Adrenal gland (tissue), 12 donors: ENCODE results near the gene PRKCSH. TPM values are rescaled to one million over a fixed set of nuclear protein-coding genes. Genes with fewer than 3 reads are reported as not detected.
A peak's percentile ranks its signal among the peaks of the same experiment; 100 is the strongest.
"Not testable (repeated sequence)": the region's sequence is repeated elsewhere in the genome, so short reads cannot be mapped to it uniquely, and the experiment has no call there.

Experiments
- DNase-seq, 7 donors: peaks; one replicate each; pipeline ENCODE4 v3.0.0-alpha.2; 2019 to 2020
- H3K27ac ChIP-seq, 5 donors: fragments of 200-600 bp; sonication (generic) in 4 of 5; 1 replicate in 3 of 5; 2 replicates in 2 of 5; pipeline versions ENCODE4 v1.5.1 to v1.8.0; 2016 to 2020; ENCODE audit warnings: mild to moderate bottlenecking in 1 of 5
- H3K27me3 ChIP-seq: fragments of 200-600 bp; 2 replicates; pipeline ENCODE4 v1.8.0; 2021
- H3K36me3 ChIP-seq, 2 donors: fragments of 200-600 bp; replicated peaks in 1 of 2; 1 replicate in 1 of 2; 2 replicates in 1 of 2; pipeline versions ENCODE4 v1.5.1 to v1.8.0; 2018 to 2022
- H3K4me1 ChIP-seq, 2 donors: fragments of 200-600 bp; replicated peaks in 1 of 2; 1 replicate in 1 of 2; 2 replicates in 1 of 2; pipeline versions ENCODE4 v1.5.1 to v1.8.0; 2018 to 2021
- H3K4me3 ChIP-seq, 4 donors: fragments of 200-600 bp; sonication (generic) in 3 of 4; one replicate each; pipeline ENCODE4 v1.5.1; 2016 to 2018
- H3K9me3 ChIP-seq, 3 donors: fragments of 200-600 bp; sonication (generic) in 1 of 3; replicated peaks in 1 of 3; 1 replicate in 2 of 3; 2 replicates in 1 of 3; pipeline versions ENCODE4 v1.5.1 to v1.8.0; 2016 to 2021
- POLR2A ChIP-seq, 2 donors: fragments of 450-650 bp; IDR thresholded peaks; one replicate each; pipeline ENCODE4 v1.6.1; 2017; ENCODE audit warnings: antibody characterized with exemption in 2 of 2, mild to moderate bottlenecking in 2 of 2, moderate library complexity in 1 of 2
- WGBS, 4 donors: extraction: QIAGEN DNeasy Blood & Tissue Kit in 2 of 4; methylation state at CpG; one replicate each; pipeline versions ENCODE4 v1.1.5 to v1.1.7; 2013 to 2017; 5-methylcytosine and 5-hydroxymethylcytosine counted together
- intact Hi-C, 2 donors: fragments of 100-400 bp; cut with DNase I; formaldehyde crosslinking; loops; one replicate each; pipeline versions ENCODE4 v1.14.1 to v1.15.0; 2022 to 2023
- polyA plus RNA-seq, 3 donors: library from polyadenylated mRNA; stranded (reverse); fragments of 200-250 nt in 2 of 3; fragments of 350-450 nt in 1 of 3; fragmentation: Illumina TruSeq in 1 of 3; extraction: RNeasy Lipid Tissue Mini Kit (QIAGEN cat#74804) in 1 of 3; gene quantifications; one replicate each; pipeline ENCODE4 v1.2.3, GENCODE V29; 2013 to 2014
- total RNA-seq, 9 donors: library from RNA; depleted of rRNA in 4 of 9; stranded (reverse); fragments of >200 nt in 4 of 9; fragments of 120-200 nt in 1 of 9; fragmentation: NEBNext Ultra II Directional in 1 of 9; extraction: Animal tissue kit (Norgen Biotek cat#: 25700) in 1 of 9; gene quantifications; one replicate each; pipeline versions ENCODE4 v1.1.0 to v1.2.4, GENCODE V29; 2013 to 2023
- TF ChIP-seq, protein P1 (sequence below), 6 experiments: fragments of 450-650 bp in 4 of 6; fragments of 200-600 bp in 2 of 6; sonication (generic) in 1 of 6; IDR thresholded peaks; 1 replicate in 5 of 6; 2 replicates in 1 of 6; pipeline versions ENCODE4 v1.5.1 to v1.8.0; 2016 to 2021; ENCODE audit warnings: antibody characterized with exemption in 6 of 6, mild to moderate bottlenecking in 2 of 6, moderate library complexity in 1 of 6
- donor health status: healthy with polysubstance abuse.
- donor health status: Bipolar disorder and iron deficiency.
- donor health status: DM: yes; HTN: yes; CAD: no.
- donor health status: DM: no; HTN: no; CAD: no.
- donor health status: DM: no; HTN: no; CAD: no.
- donor health status: DM: yes; HTN: yes; CAD: no.

The PRKCSH gene
- total and polyA plus RNA-seq, 12 donors = 64.4 to 359 (median 203) TPM

- no peak overlapping the region for H3K27ac ChIP-seq
- no peak for DNase-seq
- 86 to 90% (median 87%) methylated on average over 21 to 28 of the region's 28 CpGs for WGBS, 4 donors
- no peaks in the 10 kb centered on the region for H3K9me3 ChIP-seq
- intact Hi-C loops = no loop called here
- no peaks in the 10 kb centered on the region for H3K36me3 ChIP-seq
- TF ChIP-seq, protein P1, sequence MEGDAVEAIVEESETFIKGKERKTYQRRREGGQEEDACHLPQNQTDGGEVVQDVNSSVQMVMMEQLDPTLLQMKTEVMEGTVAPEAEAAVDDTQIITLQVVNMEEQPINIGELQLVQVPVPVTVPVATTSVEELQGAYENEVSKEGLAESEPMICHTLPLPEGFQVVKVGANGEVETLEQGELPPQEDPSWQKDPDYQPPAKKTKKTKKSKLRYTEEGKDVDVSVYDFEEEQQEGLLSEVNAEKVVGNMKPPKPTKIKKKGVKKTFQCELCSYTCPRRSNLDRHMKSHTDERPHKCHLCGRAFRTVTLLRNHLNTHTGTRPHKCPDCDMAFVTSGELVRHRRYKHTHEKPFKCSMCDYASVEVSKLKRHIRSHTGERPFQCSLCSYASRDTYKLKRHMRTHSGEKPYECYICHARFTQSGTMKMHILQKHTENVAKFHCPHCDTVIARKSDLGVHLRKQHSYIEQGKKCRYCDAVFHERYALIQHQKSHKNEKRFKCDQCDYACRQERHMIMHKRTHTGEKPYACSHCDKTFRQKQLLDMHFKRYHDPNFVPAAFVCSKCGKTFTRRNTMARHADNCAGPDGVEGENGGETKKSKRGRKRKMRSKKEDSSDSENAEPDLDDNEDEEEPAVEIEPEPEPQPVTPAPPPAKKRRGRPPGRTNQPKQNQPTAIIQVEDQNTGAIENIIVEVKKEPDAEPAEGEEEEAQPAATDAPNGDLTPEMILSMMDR (IDR thresholded peaks at IDR 0.05) = no peak
- TF ChIP-seq POLR2A (IDR thresholded peaks at IDR 0.05) = no peak
- no peak overlapping the region for H3K4me3 ChIP-seq
- H3K4me1 ChIP-seq = peaks cover 7 to 12% of the 10 kb centered on the region in 2 donors
- no peaks in the 10 kb centered on the region for H3K27me3 ChIP-seq
These were observed 9.5 kb upstream of the PRKCSH start for GRCh38 chr19:11425719-11426457.

DNA sequence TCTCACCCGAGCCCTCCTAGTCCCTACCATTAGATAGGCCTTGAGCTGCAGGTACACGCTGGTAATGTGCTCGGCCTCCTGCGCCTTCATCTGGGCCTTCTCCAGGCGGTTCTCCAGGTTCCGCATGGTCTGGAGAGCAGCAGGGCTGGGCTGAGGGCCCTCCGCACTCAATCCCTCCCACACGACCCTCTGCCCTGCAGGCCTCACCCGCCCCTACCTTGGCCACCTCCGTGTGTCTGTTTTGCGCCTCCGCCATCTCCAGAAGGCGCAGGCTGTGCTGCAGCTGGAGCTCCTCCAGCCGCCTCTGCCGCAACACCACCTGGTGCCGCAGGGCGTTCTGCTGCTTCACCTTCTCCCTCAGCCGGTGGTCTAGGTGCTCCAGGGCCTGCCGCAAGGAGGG is 8.8 kb upstream of the PRKCSH start:
- H3K27me3 ChIP-seq = no peaks in the 10 kb centered on the region
- intact Hi-C loops = no loop called here
- 89 to 96% (median 92%) methylated on average over 13 to 19 of the region's 19 CpGs for WGBS, 4 donors
- no peak overlapping the region for H3K27ac ChIP-seq
- H3K9me3 ChIP-seq = no peaks in the 10 kb centered on the region
- DNase-seq = no peak
- H3K36me3 ChIP-seq = no peaks in the 10 kb centered on the region
- TF ChIP-seq, protein P1 (IDR thresholded peaks at IDR 0.05) = no peak
- H3K4me1 ChIP-seq = peaks cover 2 to 4% of the 10 kb centered on the region in 2 donors
- H3K4me3 ChIP-seq = no peak overlapping the region

DNA sequence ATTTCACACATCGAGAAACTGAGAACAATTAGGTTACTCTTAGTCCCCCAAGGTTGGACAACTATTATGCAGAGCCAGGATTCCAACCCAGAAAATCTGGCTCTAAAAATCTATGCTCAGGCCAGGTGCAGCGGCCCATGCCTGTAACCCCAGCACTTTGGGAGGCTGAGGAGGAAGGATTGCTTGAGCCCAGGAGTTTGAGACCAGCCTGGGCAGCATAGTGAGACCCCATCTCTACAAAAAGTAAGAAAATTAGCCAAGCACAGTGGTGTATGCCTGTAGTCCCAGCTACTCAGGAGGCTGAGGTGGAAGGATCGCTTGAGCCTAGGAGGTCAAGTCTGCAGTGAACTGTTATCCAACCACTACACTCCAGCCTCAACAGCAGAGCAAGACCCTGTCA is 1.9 kb upstream of the PRKCSH start:
- H3K27me3 ChIP-seq, H3K9me3 ChIP-seq, H3K4me3 ChIP-seq, DNase-seq, H3K27ac ChIP-seq: not testable (repeated sequence)
- H3K4me1 ChIP-seq = peaks cover 12 to 17% of the 10 kb centered on the region in 2 donors
- 96 to 99% (median 97%) methylated on average over 3 of the region's 3 CpGs for WGBS, 4 donors
- intact Hi-C loops = loop anchor here (5.0 kb wide), 2 partner anchors 46 to 51 kb away; partner anchors contain the start of gene EPOR (in 1 of the 2)
- peaks cover 0 to 22% of the 10 kb centered on the region in 2 donors for H3K36me3 ChIP-seq

- intact Hi-C loops = loop anchor here (5.0 kb wide), 2 partner anchors 47 to 52 kb away; partner anchors contain the start of gene EPOR (in 1 of the 2)
These were observed 755 bp upstream of the PRKCSH start for GRCh38 chr19:11434703-11435056.

More at GRCh38 chr19:11434703-11435056, 755 bp upstream of the PRKCSH start:
- TF ChIP-seq POLR2A (IDR thresholded peaks at IDR 0.05) = no peak
- TF ChIP-seq, protein P1 (IDR thresholded peaks at IDR 0.05) = no peak
- H3K27ac ChIP-seq = peak overlapping the region in 4 of 5 donors; percentile 51 to 87 (median 72)
- peak overlapping the region in 1 of 4 donors; percentile 81 for H3K4me3 ChIP-seq
- WGBS, 4 donors = 0 to 6% (median 2%) methylated on average over 4 to 9 of the region's 9 CpGs; no CpG with 5 or more reads in 1 of the 4 donors
- no peaks in the 10 kb centered on the region for H3K27me3 ChIP-seq
- H3K36me3 ChIP-seq = peaks cover 0 to 33% of the 10 kb centered on the region in 2 donors
- H3K9me3 ChIP-seq = no peaks in the 10 kb centered on the region
- DNase-seq = no peak
- H3K4me1 ChIP-seq = peaks cover 12 to 17% of the 10 kb centered on the region in 2 donors
